ENCODE results near the gene LRMDA.

The LRMDA gene

DNA sequence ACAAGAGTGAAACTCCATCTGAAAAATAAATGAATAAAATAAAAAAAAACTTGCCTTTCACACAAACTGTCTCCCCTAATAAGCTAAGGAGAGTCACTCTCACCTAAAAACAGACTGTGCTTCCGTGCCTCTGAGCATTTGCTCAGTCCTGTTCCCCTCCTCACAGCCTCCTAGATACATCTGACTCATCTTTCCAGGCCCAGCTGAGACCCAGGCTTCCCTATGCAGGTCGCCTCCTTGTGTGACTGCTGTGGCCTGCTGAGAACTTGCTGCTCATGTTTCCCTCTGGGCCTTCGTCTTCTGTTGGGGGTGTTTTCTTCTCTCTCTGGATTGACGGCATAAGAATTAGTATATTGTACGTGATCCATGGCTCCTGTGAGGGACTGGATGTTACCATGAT, 777.7 kb downstream of the LRMDA start:
- DNase-seq (ENCODE audit: low read depth) = no peak

DNA sequence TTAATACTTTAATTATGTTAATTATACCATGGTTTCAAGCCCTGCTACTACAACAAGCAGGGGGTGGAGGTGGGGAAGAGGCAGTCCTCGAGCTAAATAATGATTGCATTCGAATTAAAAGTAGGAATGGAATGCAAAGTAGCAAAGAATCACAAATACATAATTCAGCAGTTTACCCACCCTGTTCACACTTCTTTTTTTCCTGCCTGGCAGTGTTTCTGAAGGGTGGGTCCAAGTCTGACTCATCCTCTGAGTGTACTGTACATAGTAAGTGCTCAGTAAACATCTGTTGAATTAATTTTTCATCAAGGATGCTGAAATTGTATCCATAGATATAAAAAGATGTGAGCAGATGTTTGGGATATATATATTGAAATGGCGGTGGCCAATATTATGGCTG, 778.8 kb downstream of the LRMDA start:
- no peak for DNase-seq (ENCODE audit: low read depth)

DNA sequence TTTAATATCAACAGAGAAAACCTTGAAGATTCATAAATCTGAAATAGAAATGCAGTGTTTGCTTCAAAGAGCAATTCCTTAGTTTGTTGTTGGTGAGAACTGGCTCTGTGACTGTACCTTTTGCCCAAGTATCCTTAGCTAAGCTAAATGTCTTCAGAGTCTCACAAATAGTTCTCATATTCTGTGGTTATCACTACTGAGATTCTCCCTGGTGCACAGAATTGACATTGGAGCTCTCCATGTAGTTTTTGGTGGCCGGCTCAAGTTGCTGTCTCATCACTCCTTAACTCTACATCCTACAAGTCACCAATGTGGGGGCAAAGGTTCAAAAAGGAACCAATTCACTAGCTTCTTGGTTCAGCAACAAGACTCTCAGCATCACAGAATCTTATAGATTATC, 780.3 kb downstream of the LRMDA start:
- no peak for DNase-seq (ENCODE audit: low read depth)

DNA sequence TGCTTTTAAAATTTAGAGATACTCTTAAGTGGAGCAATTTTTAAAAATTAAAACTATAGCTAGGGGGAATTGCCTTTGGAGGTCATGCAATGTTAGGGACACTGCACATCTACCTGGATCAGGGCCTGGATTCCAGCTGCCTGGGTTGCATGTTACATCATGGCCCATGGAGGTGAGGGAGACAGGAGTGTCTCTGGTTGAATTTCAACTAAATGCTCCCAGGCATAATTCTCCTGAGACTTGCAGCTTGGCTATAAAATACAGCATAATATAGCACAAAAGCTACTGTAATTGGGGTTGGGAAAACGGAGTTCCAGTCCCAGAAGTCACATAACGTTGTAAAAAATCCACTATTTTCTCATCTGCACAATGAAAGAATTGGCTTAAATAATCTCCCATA, 782.5 kb downstream of the LRMDA start:
- no peak for DNase-seq (ENCODE audit: low read depth)

DNA sequence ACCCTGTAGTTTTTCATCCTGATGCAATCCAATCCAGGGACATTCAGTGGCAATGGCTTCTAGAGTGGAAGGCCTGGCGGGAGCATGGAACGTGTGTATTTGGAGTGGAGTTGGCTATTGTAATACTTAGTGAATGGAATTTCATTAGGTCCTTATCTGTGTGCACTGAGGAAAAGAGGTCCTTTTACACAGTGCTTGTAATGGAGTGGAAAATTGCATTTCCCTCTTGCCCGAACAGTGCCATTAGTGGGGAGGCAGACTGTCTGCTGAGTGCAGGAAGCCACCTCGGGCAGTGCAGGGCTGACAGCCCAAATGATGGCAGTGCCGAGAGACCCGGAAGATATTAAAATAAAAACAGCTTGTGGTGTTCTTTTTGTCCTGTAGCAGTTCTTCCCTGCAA, 786.6 kb downstream of the LRMDA start:
- no peak for DNase-seq (ENCODE audit: low read depth)

DNA sequence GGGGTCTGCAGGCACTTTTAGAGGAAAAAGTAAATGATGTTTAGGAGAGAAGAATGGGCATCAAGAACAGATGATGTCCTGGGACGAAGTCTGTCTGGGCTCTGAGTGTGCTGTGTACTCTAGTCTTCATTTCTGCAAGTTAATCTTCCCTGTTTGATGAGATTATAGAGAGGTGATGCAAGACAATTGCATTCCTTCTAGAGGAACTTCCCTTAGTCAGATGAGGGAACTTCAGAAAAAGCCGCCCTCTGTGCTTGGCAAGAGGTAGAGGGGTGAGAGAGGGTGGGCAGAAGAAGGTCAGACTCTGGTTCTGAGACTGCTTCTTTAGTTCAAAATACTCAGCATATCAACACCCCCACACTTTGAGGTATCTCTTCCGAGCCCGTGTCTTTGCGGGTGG, 797.9 kb downstream of the LRMDA start:
- DNase-seq (ENCODE audit: low read depth) = no peak

DNA sequence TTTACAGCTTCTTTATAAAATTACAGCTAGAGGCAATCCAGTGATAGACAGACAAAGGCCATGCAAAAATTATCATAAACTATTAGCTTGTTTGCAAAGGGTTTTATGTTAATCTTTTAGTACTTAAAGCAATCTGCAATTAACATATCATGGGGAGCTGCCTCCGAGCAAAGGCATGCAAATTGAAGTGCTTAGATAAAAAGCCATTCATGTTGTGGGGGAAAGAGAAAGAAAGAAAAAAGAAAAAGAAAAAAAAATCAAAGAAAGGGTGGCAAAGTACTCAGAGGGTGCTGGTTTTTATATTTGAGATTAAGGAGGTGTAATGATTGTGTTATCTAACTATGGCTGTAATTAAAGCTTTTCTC, 799.5 kb downstream of the LRMDA start:
- no peak for DNase-seq (ENCODE audit: low read depth)

DNA sequence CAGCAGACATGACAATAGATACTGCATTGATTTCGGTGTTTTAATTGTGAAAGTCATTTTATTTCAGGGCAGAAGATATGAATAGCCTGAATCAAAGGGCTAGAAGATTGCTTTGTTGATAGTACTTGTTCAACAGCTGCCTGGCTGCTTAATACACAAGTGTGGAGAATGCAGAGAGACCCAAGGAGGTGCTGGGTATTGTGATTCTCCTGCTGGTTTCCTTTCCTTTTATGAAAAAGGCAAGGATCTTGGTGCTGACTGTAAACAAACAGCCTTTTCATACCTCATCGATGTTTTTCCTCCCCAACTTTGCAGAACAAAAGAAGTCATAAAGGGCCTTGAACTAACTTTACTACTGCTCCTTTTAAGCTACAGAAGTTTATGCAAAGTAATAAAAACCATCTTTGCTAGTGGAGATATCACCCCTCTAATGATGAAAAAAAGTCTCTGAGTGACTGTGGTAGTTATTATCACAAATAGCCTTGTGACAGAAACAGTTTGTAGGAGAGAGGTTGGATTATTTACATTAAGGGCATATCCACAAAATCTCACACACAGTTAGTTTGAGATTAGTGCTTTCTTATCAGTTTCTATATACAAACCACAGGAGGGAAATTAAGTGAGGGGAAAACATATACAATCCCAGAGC, 800.0 kb downstream of the LRMDA start:
- DNase-seq (ENCODE audit: low read depth) = no peak

DNA sequence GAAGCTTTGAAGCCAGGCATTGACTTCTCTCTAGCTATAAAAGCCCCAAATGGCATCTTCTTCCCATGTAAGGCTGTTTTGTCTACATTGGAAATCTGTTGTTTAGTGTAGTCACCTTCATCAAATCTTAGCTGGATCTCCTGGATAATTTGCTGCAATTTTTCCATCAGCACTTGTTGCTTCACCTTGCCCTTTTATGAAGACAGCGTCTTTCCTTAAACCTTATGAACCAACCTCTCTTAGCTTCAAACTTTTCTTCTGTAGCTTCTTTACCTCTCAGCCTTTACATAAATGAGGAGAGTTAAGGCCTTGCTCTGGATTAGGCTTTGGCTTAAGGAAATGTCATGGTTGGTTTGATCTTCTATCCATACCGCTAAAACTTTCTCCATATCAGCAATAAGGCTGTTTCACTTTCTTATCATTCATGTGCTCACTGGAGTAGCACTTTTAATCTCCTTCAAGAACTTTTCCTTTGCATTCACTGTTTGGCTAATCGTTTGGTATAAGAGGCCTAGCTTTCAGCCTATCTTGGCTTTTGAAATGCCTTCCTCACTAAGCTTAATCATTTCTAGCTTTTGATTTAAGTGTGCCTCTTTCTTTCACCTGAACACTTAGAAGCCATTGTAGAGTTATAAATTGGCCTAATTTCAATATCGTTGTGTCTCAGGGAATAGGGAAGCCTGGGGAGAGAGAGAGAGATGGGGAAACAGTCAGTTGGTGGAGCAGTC, 803.2 kb downstream of the LRMDA start:
- DNase-seq (ENCODE audit: low read depth) = no peak

DNA sequence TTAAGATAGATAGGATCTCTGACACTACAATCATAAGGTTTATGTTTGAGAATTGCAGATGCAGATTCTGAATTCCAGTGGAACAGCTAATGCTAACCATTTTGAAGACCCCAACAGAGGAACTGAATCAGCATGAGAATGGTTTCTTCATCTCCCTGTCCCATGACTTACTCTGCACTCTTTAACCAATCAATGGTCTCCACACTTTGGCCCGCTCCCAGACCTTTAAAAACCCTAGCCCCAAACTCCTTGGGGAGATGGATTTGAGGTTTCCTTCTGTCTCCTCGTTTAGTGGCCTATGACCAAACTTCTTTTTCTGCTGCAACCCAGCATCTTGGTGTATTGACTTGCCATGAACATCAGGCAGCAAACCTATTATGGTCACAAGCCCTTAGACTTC, 804.9 kb downstream of the LRMDA start:
- DNase-seq (ENCODE audit: low read depth) = no peak

DNA sequence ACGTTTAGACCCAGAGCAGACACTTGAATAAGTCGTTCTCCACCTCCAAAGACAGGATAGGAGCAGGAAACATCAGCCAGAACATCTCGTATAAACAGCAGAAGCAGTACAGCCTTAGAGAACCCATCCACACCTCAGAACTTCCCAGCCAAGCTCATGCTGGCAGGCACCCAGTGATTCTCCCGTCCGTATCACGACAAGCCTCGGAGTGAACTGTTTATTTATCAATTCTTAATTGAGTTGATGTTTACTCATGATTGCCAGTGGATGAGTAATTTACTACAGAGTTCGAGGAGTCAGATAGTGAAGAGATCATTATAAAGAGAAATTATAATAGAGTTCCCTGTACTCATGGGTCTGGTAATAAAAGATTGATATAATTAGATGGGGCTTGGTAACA, 811.5 kb downstream of the LRMDA start:
- DNase-seq (ENCODE audit: low read depth) = no peak

DNA sequence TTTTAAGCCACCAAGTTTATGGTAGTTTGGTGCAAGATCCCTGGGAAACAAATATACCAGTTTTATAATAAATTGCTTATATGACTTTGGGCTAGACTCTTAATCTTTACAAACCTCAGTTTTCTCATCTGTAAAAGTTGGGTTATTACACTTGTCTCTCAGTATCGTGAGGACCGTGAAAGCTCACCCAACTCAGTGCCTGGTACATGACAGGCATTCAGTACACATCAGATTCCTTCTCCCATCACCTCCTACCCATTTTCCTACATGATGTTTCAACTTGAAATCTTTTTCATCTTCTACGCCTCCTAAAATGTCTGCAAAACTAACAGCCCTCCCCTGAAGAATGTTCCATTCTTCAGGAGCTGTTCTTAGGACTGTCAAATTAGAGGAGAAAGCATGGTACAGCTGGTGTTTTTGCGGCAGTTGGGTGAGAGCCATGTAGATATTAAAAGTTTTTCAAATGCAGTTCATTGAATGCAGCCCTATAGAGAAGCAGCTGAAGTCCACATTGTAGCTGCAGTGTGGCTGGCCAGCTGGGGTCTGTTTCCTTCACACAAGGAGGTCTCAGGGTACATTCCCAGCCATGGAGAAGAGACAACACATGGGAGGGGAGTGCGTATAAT, 812.8 kb downstream of the LRMDA start:
- DNase-seq (ENCODE audit: low read depth) = no peak

DNA sequence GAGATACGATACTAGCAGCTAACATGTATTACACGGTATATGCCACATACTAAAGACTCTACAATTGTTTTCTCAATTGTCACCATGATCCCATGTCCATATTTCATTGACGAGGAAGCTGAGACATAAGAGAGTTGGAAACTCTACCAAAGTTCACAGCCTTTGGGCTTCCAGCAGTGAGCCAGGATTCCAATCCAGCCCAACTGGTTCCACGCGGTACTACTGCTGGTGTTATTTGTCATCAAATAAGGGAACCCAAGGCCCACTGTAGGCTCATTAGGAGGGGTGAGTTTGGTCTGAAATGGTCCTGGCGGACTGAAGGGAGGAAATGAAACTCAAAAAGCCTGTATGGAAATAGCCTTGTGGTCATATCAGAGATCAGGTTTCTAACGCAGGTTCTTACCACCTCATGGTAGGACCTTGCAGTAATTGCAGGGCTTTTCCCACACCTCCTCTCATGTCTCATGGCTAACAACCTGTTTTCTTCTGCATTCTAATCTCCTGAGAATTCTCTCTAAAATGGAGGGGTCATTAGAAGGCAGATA, 814.6 kb downstream of the LRMDA start:
- no peak for DNase-seq (ENCODE audit: low read depth)

DNA sequence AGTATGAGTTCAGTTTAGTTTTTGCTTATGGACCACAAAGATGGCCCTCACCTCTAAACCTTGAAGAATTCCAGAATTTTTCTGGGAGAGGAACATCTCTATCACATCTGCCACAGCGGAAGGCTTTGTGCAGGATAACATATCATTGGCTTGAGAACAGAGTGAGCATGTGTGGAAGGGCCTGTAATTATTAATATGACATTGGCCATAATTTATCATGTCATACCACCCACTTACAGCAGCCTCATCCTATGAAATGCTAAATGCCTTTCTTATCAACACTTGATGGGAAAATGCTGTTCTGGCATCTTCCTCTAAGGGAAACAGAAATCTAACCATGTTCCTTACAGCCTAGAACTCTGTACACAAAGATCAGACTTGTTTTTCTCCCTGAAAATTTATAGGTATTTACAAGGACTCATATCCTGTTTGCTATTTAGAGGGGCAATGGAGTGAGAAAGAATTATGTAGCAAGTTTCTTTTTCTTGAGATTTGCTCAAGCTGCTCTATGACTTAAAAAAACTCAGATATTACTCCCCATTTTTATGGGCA, 817.3 kb downstream of the LRMDA start:
- DNase-seq (ENCODE audit: low read depth) = no peak

DNA sequence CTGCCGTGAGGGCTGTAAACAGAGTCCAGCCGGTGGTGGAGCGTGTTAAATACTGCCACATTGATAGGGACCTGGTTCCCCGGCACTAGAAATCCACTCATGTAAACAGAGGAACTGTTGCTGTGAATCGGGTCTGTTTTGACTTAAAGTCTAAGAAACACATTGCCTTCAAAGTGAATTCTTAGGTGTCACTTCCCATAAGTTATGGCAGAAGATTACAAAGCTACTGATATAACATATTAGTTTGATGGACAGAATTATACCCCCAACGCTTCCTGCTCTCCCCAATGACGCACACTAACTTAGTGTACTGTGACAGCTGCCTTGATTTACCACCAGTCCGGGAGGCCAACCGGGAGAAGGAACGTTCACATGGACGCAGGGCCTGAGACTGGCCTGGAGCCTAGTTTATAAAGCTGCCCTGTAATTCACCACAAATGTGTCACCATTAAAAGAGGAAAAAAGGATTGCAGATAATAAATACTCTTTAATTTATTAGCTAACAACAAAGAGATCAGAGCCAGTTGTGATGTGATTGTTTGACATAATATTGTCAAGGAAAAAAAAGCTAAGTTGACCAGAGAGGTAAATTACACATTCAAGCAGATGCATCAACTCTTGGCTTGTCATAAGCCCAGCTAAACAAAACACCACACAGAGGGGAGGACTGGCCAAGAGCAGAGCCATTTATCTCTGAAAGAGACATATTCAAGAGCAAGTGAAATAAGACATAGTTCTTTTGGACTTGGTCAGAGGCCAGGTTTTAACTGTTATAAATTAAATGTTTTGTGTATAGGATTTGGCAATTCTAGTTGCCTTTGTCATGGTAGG, 820.6 kb downstream of the LRMDA start:
- no peak for DNase-seq (ENCODE audit: low read depth)

DNA sequence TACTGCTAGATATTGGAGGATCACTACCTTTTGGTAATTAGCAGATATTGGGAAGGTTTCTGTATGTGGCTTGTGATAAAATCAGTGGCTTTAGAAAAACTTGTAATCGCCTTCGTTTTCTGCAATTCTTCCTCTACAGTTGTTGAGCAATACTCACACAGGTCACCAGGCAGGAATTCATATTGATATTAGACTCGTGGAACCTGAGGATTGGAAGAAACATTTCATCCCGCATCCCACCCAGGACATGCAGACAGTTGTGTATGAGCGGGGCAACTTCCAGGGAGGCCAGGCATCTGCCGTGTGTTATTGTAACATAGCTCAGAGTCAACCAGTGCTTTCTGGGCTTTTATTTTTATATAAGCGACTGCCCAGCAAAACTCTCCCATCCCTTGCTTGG, 821.3 kb downstream of the LRMDA start:
- no peak for DNase-seq (ENCODE audit: low read depth)

DNA sequence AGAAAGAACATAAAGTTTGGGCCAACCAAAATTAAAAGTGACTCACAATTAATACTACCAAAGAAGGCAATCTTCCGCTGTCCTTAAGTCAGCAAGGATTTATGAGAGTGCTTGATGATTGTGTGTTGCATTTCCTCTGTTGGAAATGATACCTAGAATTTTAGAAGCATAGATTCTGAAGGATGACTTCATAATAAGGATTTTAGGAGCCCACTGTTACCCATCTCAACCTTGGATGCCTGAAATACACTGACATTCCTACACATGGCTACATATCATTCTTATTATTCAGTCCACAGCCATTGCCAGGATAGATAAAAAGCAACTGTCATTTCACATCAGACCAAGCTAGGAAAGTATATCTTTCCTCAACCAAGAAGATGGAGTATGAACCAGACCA, 823.8 kb downstream of the LRMDA start:
- DNase-seq (ENCODE audit: low read depth) = no peak

DNA sequence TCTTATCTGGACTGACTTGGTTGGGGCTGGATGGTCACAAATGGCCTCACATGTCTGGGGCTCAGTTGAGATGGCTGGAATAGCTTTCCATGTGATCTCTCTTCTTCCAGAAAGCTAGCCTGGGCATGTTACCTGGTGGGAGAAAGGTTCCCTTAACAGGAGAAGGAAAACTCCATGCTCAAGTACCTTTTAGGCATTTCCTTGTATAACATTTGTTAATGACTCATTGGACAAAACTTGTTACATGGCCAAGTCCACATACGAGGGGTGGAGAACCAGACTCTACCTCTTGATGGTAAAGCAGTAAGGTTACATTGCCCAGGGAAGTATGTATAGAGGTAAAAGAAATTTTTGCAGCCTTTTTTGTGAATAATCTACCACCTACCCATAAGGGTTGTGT, 826.4 kb downstream of the LRMDA start:
- DNase-seq (ENCODE audit: low read depth) = no peak

DNA sequence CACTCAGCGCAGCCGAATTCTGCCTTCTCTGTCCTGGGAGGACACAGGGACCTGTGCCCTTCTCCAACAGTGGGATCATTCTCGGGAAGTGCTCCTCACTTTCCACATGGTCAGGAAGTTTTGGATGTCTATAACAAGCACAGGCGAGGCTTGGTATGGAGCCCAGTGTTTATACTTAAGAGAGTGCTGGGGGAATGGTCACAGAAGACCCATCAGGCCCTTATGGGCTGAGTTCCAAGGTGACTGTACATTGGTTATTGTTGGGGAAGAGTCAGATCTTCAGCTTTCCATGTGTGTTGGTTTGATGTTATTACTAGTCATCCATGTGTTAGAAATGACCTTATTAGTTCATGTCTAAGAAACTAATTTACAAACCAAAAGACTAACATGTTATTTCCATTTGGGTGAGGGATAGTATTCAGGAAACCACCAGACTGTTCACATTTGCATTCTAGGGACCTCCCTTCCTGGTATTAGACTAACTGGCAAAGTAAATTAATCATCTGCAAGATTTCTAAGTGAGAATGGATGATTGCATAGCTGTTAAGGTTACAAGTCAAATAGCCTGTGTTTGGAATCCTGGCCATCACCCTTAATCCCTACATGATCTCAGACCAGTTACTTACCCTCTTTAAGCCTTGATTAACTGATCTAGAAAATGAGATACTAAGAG, 834.2 kb downstream of the LRMDA start:
- DNase-seq (ENCODE audit: low read depth) = no peak

DNA sequence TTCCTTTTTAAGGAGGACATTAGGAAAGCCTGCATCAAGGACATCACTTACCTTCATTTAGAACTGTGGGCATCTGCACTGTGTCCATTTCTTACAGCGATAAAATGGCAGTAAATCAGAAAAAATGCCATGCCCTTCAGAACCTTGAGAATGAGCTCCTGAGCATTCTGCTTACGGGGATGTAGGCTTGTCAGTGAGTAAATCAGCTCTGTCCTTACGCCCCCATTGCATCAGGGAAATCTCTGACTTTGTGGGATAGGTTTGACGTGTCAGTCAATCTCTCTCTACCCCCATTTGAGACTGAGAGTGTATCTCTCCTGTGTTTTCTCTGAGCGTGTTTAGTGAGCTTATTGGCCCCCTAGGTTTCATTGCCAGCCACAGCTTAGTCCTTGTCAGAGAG, 837.1 kb downstream of the LRMDA start:
- DNase-seq (ENCODE audit: low read depth) = no peak

DNA sequence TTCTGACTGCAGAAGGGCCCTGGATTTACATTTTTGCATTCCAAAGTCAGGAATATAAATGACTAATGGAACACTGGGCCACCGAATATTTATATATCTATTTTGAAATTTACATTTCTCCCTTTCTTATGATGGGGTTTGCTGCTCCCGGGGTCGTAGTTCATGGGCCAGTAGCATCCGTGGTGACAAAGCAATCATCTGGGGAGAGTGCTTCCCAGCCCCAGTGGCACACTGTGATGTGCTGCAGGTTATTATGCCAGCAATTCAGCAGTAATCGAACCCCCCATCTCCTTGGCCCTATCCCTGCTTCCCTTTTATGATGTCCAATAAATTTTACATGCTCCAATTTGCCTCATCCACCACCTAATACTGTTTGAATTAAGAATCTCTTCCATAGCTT, 837.5 kb downstream of the LRMDA start:
- no peak for DNase-seq (ENCODE audit: low read depth)

DNA sequence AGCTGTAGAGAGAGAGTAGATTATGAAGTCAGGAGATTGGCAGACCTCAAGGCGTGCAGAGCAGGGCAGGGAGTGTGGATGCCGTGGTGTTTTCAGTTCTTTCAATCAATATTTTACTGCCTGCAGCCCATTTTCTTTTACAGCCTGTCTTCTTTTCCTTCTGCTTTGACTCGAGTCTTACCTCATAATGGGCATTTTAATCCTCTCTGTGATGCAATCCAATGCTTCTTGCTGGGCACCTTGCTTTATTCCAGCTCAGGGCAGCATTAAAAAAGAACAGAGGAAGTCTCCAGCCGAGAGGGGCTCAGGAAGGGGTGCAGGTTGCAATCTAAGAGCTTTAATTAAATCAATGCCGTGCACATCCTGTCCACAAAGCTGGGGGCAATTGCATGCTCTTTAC, 839.0 kb downstream of the LRMDA start:
- no peak for DNase-seq (ENCODE audit: low read depth)
